PC-9 (cell line): ENCODE results near the gene SCUBE2.

Experiments
- CTCF ChIP-seq: fragments of 200-600 bp; sonication (generic); conservative IDR thresholded peaks from 2 replicates; pipeline ENCODE4 v1.6.1; 2017; ENCODE audit warnings: mixed run types, antibody characterized with exemption, mild to moderate bottlenecking, moderate library complexity
- EZH2 ChIP-seq: fragments of 200-600 bp; sonication (generic); IDR thresholded peaks from 2 replicates; pipeline ENCODE4 v1.8.0; 2017; ENCODE audit warnings: antibody characterized with exemption, low read depth

GRCh38 chr11:9138133-9138453, 46.7 kb upstream of the SCUBE2 start:
- TF ChIP-seq CTCF (no peak; the same call in 1 of the 2 replicates), EZH2 (no peak)
